GM18508 (cell line): ENCODE results near the gene LCNL1.

ENCODE experiments used
- ATAC-seq: cut with Tn5 transposase; IDR thresholded peaks from one replicate; pipeline ENCODE4 v1.9.1; 2021; ENCODE audit warnings: moderate number of reproducible peaks; ENCODE audit not compliant: insufficient read depth, unreplicated experiment

Gene LCNL1

DNA sequence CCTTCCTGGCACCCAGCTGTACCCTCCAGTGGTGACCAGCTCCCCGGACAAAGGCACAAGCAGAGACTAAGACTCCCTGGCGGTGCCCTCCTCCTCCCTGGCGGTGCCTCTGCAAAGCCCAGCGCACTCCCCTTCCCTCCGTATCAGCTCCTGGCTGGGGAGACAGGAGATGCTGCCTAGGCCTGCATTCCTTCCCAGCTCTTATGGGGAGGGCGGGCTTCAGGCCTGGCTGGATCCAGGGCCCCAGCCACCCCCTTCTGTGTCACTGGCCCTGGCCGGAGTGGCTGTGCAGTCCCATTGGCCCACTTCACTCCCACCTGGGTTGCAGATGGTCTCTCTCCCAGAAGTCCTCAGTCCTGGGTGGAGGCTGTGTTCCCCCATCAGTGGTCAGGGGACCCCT lies 24.3 kb upstream of the LCNL1 start:
- no peak for ATAC-seq

DNA sequence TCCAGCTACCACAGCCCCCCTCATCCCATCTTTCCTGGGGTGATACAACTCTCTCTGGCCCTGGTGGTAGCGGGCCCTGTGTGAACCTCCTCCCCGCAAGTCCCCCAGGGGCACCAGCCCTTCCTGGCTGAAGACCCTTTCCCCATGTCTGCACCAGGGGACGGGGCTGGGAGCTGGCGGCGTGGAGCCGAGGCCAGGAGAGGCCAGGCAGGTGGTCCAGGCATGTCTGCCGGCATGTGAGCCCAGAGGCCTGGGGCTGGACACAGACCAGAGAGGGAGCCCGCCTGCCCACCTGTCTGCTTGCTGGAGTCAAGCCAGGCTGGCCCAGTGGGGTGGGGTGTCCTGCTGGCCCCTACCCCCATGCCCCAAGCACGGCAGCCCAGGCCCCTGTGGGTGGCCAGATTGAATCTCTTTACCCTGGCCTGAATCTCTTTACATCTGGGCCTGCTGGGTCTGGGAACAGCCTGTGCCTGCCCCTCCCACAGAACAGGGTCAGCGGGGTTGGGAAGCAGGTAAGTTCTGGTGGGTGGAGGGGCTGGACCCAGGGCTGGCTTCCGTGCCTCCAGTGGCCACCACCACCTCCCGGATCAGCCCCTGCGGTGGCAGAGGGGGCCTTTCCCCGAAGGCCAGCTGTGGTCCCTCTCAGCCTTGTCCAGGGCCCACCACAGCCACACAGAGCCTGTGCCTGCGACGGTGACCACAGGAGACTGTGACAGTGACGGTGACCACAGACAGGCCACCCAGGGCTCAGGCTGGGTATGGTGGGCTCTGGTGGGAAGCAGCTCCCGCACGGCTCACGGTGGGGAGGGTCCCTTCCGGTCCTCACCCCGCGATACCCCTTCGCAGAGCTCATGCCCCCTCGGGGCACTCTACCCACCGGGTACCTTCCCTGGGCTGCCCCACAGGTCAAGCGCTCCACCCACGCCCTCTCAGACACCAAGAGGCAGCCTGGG lies 23.6 kb upstream of the LCNL1 start:
- no peak for ATAC-seq

DNA sequence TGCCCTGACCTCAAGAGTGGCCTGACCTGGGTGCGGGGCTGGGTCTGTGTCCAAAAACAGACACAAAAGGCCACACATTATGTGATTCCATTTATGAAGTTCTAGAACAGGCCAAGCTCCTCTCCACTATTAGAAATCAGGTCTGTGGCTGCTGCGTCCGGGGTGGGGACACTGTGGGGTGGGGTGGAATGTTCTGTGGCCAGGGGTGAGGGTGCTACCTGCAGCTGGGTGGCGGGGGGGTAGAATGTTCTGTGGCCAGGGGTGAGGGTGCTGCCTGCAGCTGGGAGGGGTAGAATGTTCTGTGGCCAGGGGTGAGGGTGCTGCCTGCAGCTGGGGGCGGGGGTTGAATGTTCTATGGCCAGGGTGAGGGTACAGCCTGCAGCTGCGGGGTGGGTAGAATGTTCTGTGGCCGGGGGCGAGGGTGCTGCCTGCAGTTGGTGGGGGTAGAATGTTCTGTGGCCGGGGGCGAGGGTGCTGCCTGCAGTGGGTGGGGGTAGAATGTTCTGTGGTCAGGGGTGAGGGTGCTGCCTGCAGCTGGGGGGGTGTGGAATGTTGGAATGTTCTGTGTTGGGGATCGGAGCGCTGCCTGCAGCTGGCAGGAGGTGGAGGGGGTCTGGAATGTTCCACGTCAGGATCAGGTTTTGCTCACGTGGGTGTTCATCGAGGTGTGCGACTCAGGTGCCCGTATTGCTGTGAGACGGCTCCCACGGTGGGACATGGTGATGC lies 22.4 kb upstream of the LCNL1 start:
- ATAC-seq = no peak

DNA sequence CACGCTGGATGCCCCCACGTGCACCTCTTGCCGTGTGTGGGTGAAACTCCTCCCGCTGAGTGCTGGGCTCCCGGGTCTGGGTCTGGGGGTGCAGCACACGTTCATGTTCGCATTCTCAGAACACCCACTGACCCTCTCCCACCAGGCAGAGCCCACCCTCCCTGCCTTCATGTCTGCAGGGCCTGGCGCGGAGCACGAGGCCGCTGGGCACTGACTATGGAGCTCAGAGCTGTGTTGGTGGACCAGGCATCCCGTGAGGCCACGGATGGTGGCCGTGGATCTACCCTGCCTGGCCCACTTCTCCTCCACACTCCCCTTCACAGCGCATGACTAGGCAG lies 21.9 kb upstream of the LCNL1 start:
- no peak for ATAC-seq

DNA sequence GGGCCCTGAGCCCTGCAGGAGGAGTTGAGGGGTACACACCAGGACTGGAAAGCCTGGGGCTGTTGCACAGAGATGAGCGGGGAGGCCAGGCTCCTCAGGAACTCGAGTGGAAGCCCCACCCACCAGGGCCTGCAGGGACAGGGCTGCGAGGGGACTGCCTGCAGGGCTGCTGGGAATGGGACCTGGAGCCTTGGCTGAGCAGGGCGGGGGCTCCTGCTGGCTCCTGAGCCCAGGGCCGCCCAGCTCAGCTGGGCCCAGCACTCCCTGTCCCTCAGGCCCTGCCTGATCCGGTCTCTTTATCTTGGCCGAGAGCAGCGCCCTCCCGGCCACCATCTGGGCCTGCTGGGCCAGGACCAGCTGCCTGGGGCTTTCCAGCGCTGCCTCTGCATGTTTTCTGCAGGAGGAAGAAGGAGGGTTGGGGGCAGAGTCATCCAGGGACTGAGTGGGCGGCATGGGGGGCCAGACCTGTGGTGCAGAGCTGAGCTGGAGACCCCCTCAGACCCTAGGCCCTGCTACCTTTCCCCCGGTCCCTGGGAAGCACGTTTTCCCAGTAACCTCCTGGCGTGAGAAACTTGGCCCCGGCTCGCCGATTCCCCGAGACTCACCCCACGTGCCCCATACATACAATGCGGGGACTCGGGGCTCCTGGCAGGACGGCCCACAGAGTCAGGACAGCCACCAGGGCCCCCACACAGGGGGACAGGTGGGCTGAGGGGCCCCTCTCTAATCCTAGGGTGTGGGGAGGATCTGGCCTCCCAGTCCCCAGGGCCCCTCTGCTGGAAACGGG lies 21.3 kb upstream of the LCNL1 start:
- ATAC-seq = no peak

DNA sequence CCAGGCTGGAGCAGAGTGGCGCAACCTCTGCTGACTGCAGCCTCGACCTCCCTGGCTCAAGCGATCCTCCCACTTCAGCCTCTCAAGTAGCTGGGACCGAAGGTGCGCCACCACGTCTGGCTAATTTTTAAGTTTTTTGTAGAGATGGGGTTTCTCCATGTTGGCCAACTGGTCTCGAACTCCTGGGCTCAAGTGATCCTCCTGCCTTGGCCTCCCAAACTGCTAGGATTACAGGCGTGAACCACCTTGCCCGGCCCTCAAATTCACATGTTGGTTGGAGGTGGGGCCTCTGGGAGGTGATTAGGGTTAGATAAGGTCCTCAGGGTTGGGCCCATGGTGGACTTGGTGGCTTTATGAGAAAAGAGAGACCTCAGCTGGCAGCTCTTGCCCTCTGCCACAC lies 20.6 kb upstream of the LCNL1 start:
- ATAC-seq = no peak

DNA sequence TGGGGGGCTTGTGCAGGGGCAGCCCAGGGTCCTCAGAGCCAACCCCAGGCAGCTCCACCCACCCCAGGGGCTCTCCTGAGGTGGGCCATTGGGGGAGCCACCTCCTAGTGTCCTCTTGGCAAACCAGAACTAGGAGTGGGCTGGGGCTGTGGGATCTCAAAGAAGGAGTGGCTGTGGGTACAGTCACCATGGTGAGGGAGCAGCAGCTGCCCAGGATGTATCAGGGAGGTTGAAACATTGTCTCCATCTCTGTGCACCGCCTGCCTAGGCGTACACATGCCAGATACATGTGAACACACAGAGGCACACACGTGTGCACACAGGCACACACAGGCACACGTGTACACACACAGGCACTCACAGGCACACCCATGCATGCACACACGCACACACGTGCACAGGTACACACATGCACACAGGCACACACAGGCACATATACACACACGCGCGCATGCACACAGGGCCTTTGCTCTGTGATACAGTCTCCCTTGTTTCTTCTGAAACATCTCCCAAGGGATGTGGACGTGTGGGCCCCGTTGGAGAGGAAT lies 20.0 kb upstream of the LCNL1 start:
- ATAC-seq = no peak

DNA sequence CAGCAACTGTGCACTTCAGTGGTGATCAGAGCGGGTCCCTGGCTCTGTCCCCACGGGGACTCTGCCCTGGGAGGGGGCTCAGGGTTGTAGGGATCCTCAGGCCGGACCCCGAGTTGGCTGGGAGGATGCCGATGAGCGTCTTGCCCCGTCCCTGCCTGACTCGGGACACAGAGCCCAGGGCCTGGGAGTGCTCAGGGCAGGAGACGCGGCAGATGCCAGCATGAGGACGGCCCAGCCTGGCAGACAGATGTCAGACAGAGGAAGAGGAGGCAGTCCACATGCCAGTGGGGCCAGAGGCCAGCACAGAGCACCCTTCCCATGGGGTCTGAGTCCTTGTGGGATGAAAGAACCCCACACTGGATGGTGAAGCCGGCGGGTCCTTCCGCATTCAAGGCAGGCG lies 19.5 kb upstream of the LCNL1 start:
- no peak for ATAC-seq

DNA sequence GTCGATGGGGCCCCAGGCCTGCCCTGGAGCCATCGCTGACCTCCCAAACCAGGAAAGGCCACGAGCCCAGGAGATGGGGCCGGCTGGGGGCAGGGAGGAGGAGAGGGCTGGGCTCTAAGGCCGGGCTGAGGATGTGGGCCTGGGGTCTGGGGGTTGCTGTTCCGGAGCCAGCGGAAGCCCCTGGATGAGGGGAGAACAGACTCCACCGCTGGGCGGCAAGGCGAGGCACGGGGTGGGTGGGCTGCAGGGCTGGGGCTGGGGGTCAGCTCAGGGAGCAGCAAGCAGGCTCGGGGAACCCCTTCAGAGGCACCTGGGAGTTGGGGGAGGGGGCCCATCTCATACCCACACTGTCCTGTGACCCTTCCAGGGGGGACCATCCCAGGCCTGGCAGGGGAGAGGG lies 19.0 kb upstream of the LCNL1 start:
- ATAC-seq = no peak

DNA sequence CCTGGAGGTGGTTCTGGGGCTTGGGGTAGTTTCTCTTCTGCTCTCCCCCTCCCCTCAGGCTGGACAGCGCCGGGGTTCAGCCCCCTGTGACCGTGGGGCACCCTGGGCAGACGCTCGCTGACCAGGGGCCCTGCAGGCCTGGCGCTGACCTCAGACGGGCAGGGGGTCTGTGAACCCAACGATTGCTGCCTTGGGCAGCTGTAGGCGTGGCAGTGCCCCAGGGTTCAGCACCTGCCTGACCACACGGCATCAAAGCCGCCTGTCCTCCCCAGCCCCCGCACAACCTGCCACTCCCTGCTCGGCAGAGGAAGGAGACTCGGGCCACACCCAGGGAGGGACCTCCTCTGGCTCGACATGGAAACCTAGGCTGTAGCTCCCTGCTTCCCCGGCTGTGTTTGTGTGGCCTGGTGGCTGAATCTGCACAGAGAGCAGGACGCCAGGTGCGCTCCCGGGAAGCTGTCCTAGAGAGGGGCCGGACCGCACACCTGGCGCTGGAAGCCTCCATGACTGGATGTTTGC lies 18.6 kb upstream of the LCNL1 start:
- ATAC-seq = no peak

DNA sequence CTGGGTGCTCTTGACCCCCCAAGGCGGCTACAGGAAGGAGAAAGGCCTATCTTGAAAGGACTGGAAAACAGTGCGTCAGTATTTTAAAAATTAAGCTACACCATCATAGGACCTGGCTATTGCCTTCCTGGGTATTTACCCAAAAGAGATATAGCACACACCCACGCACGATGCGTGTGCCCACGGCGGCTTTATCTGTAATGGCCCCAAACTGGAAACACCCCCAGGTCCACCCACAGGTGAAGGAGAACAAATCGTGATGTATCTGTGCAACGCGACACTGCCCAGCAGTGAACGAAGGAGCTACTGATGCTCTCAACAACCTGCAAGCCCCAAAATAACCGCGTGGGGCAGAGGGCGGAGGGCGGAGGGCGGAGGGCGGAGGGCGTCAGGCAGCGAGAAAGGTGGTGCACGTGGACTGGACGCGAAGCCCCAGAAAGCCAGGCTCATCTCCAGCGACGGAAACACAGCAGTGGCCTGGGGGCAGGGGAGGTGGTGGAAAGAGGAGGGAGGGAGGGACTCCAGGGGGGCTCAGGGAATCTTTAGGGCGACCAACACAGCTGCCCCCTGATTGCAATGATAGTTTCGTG lies 17.9 kb upstream of the LCNL1 start:
- ATAC-seq = no peak

DNA sequence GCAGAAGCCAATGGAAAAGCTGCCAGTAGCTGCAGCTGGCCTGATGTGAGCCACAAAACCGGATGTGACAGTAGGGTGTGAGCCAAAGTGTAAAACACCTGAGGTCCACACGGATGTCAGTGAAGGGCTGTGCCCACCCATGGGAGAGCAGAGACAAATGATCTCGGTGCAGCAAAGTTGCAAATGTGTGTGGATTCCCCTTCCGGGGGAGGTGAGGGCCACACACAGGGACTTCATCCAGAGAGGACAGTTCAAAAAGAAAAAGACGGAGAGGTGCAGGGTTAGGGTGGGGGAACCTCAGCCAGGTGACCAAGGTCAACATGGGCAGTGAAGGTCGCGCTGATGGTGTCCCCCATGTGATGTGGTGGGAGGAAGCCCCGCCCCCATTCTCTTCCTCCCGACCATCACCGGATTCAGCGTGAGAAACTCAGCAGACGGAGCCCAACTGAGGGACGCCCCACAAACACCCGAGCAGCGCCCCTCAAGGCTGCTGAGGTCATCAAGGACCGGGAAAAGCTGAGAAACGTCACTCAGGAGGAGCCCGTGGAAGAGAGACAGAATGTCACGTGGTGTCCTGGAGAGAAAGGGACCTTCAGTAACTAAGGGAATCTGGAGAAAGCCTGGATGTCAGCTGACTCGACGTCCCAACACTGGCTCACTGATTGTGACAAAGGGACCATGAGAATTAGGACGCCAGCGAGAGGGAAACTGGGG lies 16.9 kb upstream of the LCNL1 start:
- ATAC-seq = no peak

DNA sequence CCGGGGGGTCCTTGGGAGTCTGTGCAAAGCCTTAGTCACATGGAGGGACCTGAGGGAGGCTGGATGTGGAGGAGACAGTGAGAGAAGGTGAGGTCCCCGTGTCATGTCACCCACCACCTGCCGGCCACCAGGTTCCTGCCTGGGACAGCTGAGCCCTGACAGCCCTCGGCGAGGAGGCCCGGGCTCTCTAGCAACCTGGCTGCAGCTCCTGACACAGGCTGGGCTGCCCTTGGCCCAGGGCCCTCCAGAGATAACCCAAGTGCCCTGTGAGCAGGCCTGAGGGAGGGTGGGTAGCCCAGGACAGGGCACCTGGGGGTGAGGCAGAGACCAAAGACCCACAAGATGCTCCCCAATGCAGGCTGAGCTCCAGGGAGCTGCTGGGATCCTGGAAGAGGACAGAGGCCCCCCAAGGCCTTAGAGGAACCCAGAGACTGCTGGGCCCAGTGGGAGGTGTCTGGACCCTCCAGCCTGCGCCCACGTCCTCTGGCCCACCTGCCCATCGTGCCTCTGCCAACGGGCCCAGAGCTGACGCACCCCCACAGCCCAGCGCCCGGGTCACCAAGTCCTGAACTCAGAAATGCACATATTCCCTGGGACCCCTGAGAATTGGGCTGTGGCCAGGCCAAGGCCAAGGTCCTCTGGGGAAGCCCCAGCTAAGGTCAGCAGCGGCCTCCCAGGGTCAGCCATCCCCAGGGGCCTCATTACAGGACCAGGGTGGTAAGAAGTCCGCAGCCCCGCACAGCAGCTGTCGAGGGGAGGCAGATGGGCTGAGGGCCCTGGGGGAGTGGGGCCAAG lies 14.3 kb upstream of the LCNL1 start:
- no peak for ATAC-seq

DNA sequence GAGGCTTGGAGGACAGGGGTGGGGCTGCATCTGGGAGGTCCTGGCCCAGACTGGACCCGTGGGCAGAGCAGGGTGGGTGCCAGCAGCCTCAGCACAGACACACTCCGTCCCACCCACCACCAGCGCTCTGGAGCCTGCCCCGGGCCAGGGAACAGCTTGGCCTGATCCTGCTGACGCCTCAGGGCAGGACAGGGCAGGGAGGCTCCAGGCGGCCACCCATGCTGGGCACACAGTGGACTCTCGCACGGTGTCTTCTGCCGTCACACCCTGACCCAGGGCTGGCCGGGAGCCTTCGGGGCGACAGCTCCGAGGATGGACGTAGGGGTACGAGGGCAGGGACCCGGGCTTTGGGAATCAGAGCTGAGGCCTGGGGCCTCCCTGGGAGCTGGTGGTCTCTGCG lies 13.6 kb upstream of the LCNL1 start:
- ATAC-seq = no peak

DNA sequence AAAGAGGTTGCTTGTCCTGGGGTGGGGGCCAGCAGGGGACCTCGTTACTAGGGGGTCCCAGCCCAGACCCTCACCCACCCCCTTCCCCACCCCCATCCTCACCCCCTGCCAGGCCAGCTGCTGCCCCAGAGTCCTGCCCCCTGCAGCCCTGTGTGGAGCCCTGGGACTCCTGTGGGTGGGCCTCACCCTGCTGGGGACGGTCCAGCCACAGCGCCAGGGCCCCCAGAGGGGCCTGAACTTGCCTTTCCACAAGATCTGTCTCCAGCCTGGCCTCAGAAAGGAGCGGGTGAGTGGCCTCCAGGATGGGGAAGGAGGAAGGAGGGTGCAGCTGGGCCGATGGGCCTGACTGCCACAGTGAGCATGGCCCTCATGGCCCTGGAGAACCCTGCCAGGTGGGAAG lies 13.0 kb upstream of the LCNL1 start:
- no peak for ATAC-seq

DNA sequence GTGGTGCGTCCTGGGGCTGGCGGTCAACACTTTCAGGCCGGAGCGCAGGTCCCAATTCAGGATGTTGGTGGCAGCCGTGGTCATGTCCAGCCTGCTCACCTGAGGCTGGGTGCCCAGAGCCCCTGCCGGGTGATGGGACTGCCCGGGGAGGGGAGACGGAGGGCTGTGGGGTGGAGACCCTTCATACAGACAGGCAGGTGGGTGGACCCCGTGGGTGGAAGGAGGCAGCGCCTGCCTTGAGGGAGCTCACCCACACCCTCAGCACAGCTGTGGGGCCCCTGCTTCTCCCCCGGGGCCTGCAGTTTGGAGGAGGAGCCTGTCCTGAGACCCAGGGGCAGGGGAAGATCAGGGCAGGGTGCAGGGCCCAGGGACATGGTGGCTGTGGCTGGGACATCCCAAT lies 12.4 kb upstream of the LCNL1 start:
- ATAC-seq = no peak

DNA sequence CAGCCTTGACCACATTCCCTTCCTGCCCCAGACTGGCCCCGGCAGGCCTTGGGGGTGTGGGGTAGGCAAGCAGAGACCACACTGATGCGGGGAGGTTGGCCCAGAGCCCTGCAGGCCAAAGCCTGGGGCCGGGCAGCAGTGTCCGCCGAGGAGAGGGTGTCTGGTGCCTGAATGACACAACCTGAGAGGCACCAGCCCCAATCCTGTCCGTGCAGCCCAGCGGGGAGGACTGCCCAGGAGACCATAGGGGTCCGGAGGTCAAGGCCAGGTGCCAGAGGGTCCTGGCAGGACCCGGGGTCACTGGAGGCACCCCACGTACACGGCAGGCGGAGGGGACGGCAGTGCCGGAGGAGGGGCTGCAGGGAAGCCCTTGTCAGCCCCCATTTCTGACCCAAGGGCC lies 11.0 kb upstream of the LCNL1 start:
- ATAC-seq = no peak

DNA sequence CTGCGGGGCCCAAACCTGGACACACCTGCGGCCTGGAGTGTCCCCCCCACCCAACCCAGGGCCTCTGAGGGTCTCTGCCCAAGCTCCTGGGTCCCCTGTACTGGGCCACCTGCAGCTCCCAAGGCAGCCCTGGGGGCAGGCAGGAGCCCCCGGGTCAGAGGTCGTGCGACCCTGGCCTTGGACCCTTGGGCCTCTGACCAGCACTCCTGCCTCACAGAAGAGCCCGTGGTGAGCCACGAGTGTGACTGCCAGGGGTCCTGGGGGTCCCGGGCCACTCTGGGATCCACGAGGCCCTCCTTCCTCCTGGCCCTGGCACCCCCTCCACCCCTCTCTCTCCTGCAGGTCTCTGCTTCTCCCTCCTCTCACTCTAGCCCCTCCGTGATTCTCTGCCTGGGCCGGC lies 10.5 kb upstream of the LCNL1 start:
- no peak for ATAC-seq

DNA sequence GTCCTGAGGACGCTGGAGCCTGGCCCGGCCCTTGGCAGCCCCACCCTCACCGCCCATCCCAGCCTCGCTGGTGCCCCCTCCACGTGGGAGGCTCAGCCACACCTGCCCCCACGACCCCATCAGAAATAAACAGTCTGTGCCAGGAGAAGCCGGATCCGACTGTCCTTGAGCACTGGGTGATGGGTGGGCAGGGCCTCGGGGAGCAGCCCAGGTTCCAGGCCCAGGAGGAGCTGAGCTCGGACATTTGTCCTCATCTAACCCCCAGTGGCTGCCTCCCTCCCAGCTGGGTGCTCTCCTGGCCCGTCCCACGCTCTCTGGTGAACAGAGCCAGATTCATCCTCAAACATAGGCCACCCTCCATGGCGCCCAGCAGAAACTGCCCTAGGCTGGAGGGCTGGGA lies 10.1 kb upstream of the LCNL1 start:
- no peak for ATAC-seq
